ES-I3 (cell line): ENCODE results near the gene ADAMTS7.
A peak's percentile ranks its signal among the peaks of the same experiment; 100 is the strongest.
"Not testable (repeated sequence)": the region's sequence is repeated elsewhere in the genome, so short reads cannot be mapped to it uniquely, and the experiment has no call there.

Experiments used
- H3K36me3 ChIP-seq: 2 replicates; pipeline ENCODE4 v1.6.1; 2013; ENCODE audit warnings: mild to moderate bottlenecking, low read length, control low read depth, moderate library complexity; ENCODE audit not compliant: insufficient read depth
- H3K4me1 ChIP-seq: 2 replicates; pipeline ENCODE4 v1.6.1; 2013; ENCODE audit warnings: mild to moderate bottlenecking, control low read depth, low read length; ENCODE audit not compliant: insufficient read depth
- H3K9ac ChIP-seq: 2 replicates; pipeline ENCODE4 v1.6.1; 2013; ENCODE audit warnings: low read depth, mild to moderate bottlenecking, low read length, moderate library complexity
- H3K9me3 ChIP-seq: 2 replicates; pipeline ENCODE4 v1.6.1; 2013; ENCODE audit warnings: mild to moderate bottlenecking, low read length, moderate library complexity; ENCODE audit not compliant: control insufficient read depth, insufficient read depth

Gene ADAMTS7, protein sequence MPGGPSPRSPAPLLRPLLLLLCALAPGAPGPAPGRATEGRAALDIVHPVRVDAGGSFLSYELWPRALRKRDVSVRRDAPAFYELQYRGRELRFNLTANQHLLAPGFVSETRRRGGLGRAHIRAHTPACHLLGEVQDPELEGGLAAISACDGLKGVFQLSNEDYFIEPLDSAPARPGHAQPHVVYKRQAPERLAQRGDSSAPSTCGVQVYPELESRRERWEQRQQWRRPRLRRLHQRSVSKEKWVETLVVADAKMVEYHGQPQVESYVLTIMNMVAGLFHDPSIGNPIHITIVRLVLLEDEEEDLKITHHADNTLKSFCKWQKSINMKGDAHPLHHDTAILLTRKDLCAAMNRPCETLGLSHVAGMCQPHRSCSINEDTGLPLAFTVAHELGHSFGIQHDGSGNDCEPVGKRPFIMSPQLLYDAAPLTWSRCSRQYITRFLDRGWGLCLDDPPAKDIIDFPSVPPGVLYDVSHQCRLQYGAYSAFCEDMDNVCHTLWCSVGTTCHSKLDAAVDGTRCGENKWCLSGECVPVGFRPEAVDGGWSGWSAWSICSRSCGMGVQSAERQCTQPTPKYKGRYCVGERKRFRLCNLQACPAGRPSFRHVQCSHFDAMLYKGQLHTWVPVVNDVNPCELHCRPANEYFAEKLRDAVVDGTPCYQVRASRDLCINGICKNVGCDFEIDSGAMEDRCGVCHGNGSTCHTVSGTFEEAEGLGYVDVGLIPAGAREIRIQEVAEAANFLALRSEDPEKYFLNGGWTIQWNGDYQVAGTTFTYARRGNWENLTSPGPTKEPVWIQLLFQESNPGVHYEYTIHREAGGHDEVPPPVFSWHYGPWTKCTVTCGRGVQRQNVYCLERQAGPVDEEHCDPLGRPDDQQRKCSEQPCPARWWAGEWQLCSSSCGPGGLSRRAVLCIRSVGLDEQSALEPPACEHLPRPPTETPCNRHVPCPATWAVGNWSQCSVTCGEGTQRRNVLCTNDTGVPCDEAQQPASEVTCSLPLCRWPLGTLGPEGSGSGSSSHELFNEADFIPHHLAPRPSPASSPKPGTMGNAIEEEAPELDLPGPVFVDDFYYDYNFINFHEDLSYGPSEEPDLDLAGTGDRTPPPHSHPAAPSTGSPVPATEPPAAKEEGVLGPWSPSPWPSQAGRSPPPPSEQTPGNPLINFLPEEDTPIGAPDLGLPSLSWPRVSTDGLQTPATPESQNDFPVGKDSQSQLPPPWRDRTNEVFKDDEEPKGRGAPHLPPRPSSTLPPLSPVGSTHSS (N-terminal part only)

DNA sequence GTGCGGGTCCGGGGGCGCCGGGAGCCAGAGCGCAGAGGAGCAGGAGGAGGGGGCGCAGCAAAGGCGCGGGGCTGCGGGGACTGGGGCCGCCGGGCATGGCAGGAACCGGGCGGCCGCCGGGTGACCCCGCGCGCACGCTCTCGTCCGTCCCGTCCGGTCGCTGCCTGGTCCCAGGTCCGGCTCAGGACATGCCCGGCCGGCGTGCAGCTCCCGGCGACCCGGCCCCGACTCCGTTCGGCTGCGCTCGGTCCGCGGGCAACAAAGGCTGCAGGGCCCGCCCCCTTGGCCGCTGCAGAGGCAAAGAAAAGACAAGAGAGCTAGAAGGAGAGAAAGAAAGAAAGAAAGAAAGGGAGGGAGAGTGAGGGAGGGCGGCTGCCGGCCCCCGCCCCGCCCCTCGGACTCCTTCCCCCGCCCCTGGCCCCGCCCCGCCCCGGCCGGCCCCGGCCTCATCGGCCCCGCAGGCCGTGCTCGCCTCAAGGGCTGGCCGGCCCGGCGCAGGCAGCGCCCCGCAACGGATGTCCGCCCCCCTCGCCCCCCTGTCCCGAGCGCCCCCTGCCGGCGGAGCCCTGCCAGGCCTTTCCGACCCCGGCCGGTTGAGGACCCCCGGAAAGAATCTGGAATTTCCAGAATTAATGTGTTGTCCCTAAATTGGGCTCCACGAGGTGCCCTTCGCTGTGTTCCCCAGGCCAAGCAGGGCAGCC is at the start of gene ADAMTS7:
Gene ADAMTS7, minus strand, starts transcription at position 341 of the 701 bp plus-strand sequence. Its CDS starts 244 bp downstream, at position 97.
- H3K4me1 ChIP-seq: peaks cover 4% of the 10 kb centered on the region

DNA sequence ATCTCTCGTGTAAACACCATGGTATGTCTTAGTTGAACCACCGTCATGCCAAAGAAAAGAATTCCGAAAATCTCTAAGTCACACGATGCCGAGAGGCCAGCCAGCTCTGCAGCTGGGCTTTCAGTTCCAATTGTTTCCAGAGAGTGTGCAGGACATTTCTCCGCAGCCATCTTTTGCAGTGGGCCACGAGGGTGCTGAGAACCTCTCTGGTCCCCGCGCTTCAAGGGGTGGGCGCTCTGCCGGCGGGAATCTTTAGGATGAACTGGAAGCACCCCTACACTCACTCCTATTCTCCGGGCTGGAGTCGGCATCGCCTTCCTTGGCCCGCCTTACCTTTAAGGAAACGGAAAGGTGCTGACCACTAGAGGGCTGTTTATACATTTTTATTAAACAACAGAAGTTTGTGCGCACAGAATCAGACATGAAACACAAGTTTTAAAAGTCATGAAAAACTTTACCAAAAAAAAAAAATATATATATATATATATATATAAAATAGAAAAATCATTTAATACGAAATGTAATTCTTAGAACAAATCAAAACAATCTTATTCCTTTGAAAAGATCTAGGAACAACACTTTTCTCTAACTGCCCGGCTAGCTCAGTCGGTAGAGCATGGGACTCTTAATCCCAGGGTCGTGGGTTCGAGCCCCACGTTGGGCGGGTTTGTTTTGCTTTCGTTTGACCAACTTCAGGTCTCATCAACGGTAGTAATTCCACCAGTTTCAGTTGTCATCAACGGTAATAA is 48.9 kb upstream of the ADAMTS7 start:
- Histone ChIP-seq H3K9ac (peak overlapping the region; percentile 79), H3K4me1 (no peaks in the 10 kb centered on the region), H3K9me3 (no peaks in the 10 kb centered on the region), H3K36me3 (no peaks in the 10 kb centered on the region)

More for the DNA sequence above, at the start of gene ADAMTS7:
- H3K36me3 ChIP-seq: no peaks in the 10 kb centered on the region
- H3K9me3 ChIP-seq: no peaks in the 10 kb centered on the region
- H3K9ac ChIP-seq: peak within 1 kb of the TSS; percentile 93

DNA sequence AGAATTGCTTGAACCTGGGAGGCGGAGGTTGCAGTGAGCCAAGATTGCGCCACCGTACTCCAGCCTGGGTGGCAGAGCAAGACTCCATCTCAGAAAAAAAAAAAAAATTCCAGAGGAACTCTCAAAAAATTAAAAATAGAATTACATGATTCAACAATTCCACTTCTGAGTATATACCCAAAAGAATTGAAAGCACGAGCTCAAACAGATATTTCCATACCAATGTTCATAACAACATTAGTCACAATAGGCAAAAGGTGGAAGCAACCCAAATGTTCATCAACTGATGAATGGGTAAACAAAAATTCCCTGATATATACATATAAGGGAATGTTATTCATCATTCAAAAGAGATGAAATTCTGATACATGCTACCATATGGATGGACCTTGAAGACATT is 44.5 kb upstream of the ADAMTS7 start:
- no peaks in the 10 kb centered on the region for H3K36me3 ChIP-seq
- H3K4me1 ChIP-seq: peaks cover 7% of the 10 kb centered on the region; the same call in 1 of the 2 replicates
- H3K9ac ChIP-seq: no peak overlapping the region
- no peaks in the 10 kb centered on the region for H3K9me3 ChIP-seq

DNA sequence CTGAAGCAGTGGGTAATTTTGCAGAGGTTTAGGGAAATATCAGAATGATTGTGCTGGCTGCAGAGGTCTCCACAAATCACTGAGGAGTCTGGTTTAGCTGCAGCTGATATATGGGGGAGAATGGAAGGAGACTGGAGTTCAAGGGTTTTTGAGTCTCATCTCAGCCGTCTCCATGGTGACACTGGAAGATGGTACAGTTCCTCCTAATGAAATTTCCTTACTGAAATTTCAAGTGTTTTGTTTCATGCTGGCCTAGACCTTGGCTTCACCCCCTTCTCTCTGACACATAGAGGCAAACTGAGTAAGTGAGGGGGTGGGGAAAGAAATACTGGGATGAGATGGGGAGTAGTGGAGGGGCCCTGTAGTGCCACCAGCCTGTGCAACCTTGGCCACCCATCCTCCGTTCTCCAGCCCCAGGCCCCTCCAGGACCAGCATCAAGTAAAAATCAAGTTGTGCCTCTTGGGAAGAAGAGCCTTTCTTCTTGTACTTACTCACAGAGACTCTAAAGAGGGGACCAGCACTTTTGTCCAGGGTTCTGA is 43.6 kb upstream of the ADAMTS7 start:
- peaks cover 8% of the 10 kb centered on the region; the same call in 1 of the 2 replicates for H3K4me1 ChIP-seq
- no peaks in the 10 kb centered on the region for H3K9me3 ChIP-seq
- no peak overlapping the region for H3K9ac ChIP-seq
- H3K36me3 ChIP-seq: no peaks in the 10 kb centered on the region

DNA sequence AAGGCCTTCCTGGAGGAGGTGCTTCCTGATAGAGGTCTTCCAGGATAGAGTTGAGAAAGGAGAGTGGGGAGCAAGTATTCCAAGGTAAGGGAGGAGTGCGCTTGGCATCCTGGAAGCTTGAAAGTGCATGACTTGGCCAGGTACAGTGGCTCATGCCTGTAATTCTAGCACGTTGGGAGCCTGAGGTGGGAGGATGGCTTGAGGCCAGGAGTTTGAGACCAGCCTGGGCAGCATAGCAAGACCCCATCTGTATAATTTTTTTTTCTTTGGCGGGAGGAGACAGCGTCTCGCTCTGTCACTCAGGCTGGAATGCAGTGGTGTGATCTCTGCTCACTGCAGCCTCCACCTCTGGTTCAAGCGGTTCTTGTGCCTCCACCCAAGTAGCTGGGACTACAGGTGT is 42.2 kb upstream of the ADAMTS7 start:
- Histone ChIP-seq H3K9ac (no peak overlapping the region), H3K4me1 (peaks cover 8% of the 10 kb centered on the region; the same call in 1 of the 2 replicates), H3K36me3 (no peaks in the 10 kb centered on the region), H3K9me3 (no peaks in the 10 kb centered on the region)

DNA sequence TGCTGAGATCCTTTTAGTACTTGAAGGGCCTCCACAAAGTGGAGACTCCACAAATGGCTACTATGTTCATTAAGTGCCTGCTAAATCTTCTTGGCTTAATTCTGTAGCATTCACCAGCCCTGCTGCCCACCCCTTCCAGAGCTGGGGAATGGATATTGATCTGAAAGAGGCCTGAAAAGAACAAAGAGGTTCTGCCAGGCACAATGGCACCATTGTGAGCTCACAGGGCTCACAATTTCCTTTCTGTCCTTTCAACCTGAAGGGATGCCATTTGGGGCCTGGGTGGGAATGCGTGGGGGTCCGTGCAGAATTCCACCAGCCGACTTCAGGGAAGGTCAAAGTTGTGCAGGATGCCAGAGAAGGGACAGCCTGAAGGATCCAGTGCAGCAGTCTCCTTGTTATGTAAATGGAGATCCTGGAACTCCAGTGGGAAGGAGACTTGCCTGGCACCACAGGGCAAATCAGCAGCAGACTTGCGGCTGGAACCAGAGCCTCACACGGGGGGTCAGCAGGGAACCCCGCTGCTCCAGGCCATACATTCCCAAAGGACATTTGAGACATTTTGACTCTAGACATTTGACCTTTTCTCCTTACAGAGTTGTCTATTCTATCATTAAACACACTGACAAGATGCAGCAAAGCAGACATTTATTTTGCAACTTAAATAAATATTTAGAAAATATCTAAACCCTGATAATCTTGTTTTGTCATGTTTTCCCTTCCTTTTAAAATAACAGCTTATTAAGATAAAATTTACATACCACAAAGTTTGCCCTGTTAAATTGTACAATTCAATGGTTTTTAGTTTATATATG is 39.9 kb upstream of the ADAMTS7 start:
- peaks cover 8% of the 10 kb centered on the region; the same call in 1 of the 2 replicates for H3K4me1 ChIP-seq
- no peaks in the 10 kb centered on the region for H3K36me3 ChIP-seq
- no peaks in the 10 kb centered on the region for H3K9me3 ChIP-seq
- H3K9ac ChIP-seq: no peak overlapping the region

DNA sequence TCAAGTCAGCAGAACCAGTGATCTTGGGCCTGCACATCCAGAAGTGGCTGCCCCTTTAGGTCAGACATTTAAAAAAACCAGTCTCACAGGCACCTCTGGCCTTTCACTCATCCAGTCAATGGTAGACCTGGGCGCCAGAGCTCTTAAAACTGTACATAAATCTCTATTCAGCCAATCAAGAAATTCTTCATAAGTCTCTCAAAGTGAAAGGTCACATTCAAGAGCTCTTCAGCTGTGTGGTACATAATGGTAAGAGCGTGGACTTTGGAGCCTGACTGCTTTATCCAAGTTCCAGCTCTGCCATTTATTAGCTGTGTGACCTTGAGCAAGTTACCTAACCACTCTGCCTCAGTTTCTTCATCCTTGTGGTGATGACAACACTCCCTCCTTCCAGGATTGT is 39.1 kb upstream of the ADAMTS7 start:
- Histone ChIP-seq H3K9me3 (no peaks in the 10 kb centered on the region), H3K36me3 (no peaks in the 10 kb centered on the region), H3K9ac (no peak overlapping the region)

DNA sequence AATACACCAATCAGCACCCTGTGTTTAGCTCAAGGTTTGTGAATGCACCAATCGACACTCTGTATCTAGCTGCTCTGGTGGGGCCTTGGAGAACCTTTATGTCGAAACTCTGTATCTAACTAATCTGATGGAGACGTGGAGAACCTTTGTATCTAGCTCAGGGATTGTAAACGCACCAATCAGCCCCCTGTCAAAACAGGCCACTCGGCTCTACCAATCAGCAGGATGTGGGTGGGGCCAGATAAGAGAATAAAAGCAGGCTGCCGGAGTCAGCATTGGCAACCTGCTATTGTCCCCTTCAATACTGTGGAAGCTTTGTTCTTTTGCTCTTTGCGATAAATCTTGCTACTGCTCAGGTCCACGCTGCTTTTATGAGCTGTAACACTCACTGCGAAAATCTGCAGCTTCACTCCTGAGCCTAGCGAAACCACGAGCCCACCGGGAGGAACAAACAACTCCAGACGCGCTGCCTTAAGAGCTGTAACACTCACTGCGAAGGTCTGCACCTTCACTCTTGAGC is 36.2 kb upstream of the ADAMTS7 start:
- not testable (repeated sequence) for H3K9ac ChIP-seq, H3K9me3 ChIP-seq, H3K36me3 ChIP-seq, H3K4me1 ChIP-seq

More for the DNA sequence above, 39.1 kb upstream of the ADAMTS7 start:
- peaks cover 8% of the 10 kb centered on the region; the same call in 1 of the 2 replicates for H3K4me1 ChIP-seq

DNA sequence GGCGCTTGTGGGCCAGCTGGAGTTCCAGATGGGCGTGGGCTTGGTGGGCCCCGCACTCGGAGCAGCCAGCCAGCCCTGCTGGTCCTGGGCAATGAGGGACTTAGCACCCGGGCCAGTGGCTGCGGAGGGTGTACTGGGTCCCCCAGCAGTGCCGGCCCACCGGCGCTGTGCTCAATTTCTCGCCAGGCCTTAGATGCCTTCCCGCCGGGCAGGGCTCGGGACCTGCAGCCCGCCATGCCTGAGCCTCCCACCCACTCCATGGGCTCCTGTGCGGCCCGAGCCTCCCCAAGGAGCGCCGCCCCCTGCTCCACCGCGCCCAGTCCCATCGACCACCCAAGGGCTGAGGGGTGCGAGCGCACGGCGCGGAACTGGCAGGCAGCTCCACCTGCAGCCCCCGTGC is 35.6 kb upstream of the ADAMTS7 start:
- H3K4me1 ChIP-seq, H3K9me3 ChIP-seq, H3K9ac ChIP-seq, H3K36me3 ChIP-seq: not testable (repeated sequence)

DNA sequence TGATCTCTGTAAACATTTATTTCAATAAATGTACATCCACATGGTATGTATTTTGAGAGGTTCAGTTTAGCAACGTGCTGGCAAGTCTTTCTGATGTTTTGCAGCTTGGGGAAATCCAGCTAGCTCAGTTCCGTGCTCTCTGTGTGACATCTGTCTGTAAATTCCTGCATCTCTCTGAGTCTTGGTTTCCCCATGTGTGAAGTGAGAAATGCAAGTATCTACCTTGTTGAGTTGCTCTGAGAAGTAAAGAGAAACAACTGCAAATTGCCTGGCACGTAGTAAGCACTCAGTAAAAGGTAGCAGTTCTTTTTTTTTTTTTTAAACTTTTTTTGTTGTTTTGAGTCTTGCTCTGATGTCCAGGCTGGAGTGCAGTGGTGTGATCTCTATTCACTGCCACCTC is 31.3 kb upstream of the ADAMTS7 start:
- H3K36me3 ChIP-seq: no peaks in the 10 kb centered on the region
- H3K9me3 ChIP-seq: no peaks in the 10 kb centered on the region
- H3K9ac ChIP-seq: no peak overlapping the region
- H3K4me1 ChIP-seq: no peaks in the 10 kb centered on the region; the same call in 1 of the 2 replicates

DNA sequence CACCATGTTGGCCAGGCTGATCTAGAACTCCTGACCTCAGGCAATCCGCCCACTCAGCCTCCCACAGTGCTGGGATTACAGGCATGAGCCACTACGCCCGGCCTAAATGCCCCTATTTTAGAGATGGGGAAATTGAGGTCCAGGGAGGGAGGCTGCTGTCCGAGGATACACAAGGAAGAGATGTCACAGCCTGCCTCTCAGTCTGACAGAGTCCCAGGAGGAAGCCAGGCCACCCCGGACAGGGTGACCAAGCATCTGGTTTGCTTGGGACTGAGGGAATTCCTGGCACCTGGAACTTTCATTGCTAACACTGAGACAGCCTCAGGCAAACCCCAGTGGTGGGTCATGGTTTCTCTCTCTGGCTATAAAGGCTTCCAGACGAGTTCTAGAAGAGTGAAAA is 30.6 kb upstream of the ADAMTS7 start:
- Histone ChIP-seq H3K4me1 (no peaks in the 10 kb centered on the region; the same call in 1 of the 2 replicates), H3K9ac (no peak overlapping the region), H3K36me3 (no peaks in the 10 kb centered on the region), H3K9me3 (no peaks in the 10 kb centered on the region)

DNA sequence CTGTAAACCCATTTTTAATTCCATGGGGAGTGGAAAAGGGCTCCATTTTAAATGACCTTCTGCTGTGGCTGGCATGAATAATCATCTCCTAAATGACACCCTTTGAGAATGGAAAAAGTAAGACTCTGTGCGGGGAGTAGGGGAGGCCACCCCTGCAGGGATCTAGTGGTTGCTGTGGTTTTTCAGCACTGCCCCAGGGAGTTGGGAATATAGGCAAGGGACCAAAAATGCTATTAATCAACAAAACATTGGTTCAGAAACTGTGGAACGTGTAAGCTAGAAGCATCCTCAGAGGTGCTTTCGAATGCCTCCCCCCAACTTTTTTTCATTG is 30.1 kb upstream of the ADAMTS7 start:
- H3K9me3 ChIP-seq: no peaks in the 10 kb centered on the region
- H3K9ac ChIP-seq: no peak overlapping the region
- H3K4me1 ChIP-seq: no peaks in the 10 kb centered on the region; the same call in 1 of the 2 replicates
- no peaks in the 10 kb centered on the region for H3K36me3 ChIP-seq
